GM19468 (cell line): Measurements from ENCODE around the gene ZFP36.
A peak's percentile ranks its signal among the peaks of the same experiment; 100 is the strongest.

Experiments
- ATAC-seq: cut with Tn5 transposase; IDR thresholded peaks from one replicate; pipeline ENCODE4 v1.9.1; 2021; ENCODE audit warnings: mild to moderate bottlenecking, moderate library complexity, moderate number of reproducible peaks; ENCODE audit not compliant: unreplicated experiment; ENCODE audit errors: extremely low read depth

ZFP36 gene

DNA sequence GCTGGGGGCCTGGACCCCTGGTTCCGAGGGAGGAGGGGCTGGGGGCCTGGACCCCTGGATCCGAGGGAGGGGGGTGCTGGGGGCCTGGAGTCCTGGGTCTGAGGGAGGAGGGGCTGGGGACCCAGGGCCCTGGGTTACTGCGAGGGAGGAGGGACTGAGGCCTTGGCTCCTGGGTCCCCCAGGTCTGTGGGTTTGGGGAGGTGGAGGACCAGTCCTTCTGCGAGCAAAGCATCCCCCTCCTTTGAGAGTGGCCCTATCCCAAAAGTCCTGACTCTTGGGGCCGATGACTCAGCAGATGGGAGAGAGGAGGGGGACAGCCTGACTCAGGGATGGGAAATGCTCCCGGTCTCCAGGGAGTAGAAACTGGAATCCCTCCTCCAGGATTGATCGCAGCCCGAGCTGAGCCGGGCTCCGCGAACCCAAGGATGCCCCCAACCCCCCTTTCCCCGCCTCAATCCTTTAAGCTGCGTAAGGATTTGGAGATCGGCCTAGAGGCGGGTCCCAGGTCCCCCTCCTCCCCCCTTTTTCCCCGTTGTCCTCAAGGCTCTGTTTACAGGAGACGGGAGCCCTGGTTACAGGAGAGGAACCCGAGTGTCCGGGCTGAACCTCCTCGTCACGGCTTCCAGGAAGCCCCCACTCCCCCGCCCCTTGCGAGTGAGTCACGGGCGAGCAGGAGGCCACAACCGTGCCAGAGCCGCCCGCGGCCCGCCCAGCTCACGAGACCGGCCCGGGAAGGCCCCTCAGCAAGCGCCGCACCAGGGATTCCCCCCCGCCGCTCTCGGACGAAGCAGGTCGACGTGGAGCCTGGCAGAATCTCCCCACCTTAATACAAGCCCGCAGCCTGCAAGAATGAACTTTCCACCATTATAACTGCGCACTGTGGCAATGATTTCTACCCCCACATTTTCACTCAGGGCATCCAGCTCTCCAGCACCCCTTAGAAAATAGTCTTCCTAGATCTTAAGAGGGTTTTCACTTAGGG lies 3.0 kb upstream of the ZFP36 start:
- no peak for ATAC-seq

GRCh38 chr19:39405261-39405957 lies 1.2 kb upstream of the ZFP36 start:
- no peak for ATAC-seq

GRCh38 chr19:39405958-39406655 lies 540 bp upstream of the ZFP36 start:
- ATAC-seq, result no peak

DNA sequence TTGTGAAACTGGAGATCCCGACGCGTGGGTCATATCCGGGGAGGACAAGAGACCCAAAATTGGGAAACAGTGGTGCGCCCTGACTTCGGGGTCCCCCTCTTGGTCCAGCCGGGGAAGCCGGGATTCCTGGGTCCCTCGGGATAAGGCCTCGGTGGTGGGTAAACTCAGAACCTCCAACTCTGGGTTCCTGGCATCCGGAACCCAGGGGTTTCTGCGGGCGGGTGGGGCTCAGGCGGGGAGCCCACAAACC lies 688 bp downstream of the ZFP36 start:
- ATAC-seq, result no peak

GRCh38 chr19:39407660-39408391 lies 1.2 kb downstream of the ZFP36 start:
- ATAC-seq, result no peak

DNA sequence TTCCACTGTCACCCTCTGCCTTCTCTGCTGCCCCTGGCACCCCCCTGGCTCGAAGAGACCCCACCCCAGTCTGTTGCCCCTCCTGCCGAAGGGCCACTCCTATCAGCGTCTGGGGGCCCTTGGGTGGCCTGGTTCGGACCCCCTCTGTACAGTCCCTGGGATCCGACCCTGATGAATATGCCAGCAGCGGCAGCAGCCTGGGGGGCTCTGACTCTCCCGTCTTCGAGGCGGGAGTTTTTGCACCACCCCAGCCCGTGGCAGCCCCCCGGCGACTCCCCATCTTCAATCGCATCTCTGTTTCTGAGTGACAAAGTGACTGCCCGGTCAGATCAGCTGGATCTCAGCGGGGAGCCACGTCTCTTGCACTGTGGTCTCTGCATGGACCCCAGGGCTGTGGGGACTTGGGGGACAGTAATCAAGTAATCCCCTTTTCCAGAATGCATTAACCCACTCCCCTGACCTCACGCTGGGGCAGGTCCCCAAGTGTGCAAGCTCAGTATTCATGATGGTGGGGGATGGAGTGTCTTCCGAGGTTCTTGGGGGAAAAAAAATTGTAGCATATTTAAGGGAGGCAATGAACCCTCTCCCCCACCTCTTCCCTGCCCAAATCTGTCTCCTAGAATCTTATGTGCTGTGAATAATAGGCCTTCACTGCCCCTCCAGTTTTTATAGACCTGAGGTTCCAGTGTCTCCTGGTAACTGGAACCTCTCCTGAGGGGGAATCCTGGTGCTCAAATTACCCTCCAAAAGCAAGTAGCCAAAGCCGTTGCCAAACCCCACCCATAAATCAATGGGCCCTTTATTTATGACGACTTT lies 2.0 kb downstream of the ZFP36 start:
- ATAC-seq, result no peak

GRCh38 chr19:39409208-39410016 lies 2.8 kb downstream of the ZFP36 start:
- ATAC-seq, result no peak

DNA sequence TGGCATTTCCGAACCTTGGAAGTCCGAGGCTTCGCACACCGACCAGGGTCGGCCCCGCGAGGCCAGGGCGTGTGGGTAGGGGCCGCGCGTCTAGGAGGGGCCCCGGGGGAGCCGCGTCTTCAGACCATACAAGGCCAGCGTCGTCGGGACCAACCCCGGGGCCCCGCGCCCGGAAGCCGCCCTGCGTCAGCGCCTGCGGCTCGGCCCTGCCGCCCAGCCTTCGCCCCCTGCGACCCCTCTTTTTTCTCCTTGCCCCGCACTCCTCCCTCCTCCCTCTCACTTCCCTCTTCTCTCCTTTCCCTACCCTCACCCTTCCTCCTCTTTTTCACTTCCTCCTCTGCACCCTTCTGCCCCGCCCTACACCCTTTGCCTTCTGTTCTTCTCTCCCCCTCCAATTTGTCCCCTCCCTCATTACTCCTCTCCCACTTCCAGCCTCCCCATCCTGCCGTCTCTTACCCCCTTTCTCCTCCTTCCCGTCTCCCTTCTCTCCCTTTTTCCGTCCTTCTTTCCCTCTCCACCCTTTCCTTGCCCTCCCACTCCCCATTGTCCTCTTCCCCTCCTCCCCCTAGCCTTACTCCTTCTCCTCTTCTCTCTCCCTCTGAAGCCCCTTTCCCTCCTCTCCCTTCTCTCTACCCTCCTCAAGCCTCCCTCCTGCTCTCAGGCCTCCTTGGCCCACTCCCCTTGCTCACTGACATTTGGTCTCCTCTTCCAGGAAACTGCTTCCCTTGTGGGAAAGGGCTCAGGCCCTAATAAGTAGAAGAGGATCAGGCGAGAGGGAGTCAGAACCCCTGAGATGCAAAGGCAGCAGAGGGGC lies 3.6 kb downstream of the ZFP36 start:
- no peak for ATAC-seq

- no peak for ATAC-seq
Observed at GRCh38 chr19:39410831-39411080, 4.1 kb downstream of the ZFP36 start.

DNA sequence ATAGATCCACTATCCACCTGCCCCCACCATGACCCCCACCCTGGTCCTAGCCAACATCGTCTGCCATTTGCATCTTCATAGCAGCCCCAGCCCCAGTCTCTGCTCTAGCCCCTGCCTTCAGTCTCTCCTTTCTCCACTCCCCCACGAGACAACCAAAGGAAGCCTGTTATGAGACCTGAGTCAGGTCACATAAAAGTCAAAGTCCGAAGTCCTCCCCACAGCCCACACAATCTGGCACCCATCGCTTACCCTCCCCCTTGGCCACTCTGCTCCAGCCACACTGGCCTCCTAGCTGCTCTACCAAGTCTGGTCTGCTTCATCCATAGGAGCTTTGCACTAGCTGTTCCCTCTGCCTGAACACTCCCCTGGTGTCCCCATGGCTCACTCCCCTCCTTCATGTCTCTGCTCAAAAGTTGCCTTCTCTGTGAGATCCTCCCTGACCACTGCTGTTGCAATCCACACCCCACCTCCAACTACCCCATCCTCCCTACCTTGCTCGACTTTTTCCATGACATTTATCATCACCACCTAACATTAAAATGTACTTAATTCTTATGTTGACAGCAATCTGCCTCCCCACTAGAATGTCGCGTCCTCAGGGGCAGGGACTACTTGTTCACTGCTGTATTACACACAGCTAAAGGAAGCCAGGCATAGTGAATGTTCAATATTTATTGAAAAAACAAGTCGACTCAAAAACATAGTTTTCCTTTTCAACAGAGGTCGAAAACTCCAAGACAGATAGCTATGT lies 4.6 kb downstream of the ZFP36 start:
- ATAC-seq, result no peak

GRCh38 chr19:39411832-39412099 lies 5.1 kb downstream of the ZFP36 start:
- ATAC-seq, result no peak

DNA sequence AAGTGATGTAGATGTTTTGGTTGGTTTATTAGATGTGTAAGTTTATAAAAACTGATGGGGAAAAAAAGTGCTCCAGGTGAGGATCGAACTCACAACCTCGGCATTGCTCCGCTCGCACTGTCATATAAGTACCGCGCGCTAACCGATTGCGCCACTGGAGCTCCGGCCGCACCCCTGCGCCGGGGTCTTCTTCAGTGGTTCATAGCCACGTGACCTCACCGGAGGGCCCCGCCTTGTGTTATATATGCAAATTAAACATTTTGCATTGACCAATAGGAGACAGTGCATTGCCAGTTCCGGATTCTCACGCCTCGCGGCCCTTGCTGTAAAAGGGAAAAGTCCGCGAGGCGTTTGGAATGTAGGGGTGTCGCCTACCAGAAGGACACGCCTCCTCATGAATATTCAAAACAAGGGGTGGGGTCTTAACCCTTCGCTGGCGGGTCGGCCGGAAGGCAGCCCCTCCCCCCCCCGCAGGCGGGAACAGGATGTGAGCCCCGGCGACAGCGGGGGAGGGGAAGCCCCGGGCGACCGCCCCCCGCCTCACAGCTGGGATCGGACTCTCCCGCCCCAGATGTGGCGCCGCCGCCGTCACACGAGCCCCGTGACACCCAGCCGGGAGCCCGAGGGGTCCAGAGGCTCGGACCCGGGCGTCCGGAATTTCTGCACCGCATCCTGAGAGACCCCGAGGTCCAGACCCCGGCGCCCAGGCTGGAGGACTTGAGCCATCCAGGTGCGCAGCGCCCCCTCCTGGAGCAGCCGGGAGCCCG lies 5.6 kb downstream of the ZFP36 start, which contains the start of gene PLEKHG2:
TSS of gene PLEKHG2 (plus strand) at position 570 of the 767 bp plus-strand sequence. CDS start 1,418 bp downstream, outside the sequence.
- peak; percentile 55 for ATAC-seq

DNA sequence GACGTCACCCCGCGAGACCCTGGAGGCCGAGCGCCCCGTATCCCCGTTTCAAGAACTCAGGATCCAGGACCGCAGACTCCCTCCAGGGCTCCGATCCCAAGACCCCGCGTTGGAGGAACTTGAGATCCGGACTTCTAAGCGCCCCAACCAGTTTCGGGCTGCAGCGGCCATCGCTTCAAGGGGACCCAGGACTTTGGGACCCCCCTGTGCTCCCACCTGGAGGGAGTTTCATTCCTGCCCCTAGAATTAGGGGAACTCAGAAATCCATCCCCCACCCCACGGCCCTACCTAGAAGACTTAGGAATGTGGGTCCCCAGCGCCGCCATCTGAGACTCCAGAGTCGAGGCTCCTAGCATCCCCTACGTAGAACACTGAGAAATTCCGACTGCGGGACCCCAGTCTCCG lies 6.2 kb downstream of the ZFP36 start:
- ATAC-seq, result no peak

GRCh38 chr19:39413272-39413910 lies 6.7 kb downstream of the ZFP36 start:
- ATAC-seq, result no peak

DNA sequence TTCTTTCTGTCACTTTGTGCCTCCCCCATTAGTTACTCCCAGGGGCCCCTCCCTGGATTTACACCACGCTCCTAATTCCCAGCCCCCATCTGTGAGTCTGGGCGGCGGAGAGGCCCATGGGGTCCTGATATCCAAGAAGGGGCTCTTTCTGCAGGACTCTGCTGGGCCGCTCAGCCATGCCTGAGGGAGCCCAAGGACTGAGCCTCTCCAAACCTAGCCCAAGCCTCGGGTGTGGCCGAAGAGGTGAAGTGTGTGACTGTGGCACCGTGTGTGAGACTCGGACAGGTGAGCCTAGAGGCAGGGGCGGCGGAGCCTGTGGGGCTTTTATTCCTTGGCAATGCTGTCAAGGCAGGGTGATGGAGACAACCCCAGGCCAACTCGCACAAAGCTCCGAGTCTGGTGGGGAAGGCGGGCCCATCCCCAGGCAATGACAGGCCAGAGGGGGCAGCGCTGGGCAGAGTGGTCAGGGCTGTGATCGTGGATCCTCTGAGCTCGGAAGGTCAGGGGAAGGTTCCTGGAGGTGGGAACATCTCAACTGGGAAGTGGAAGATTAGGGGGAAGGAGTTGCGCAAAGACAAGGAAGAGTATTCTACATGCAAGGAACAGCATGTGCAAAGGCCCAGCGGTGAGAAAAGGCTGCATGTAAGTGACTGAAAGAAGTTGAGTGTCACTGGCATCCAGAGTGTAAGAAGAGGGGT lies 7.4 kb downstream of the ZFP36 start:
- ATAC-seq, result no peak
